ENCODE data around the gene FGD3.
A peak's percentile ranks its signal among the peaks of the same experiment; 100 is the strongest.
"Not testable (repeated sequence)": the region's sequence is repeated elsewhere in the genome, so short reads cannot be mapped to it uniquely, and the experiment has no call there.

The FGD3 gene

DNA sequence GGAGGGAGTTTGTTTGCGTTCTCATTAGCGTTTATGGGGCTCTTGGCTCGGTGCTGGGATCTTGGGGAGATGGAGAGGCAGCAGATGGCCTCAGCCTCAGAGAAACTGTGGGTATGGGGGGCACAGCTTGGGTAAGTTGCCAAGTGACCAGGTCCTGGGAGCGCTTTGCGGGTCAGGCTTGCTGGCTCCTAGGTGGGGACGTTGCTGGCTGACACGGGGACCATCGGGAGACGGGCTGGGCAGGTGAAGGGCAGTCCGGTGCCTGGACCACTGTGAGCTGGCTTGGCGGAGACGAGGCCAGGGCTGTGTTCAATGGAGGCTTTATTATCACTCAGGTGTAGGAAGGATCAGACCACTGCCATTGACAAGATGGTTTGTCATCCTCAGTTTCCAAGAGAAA, 30.0 kb downstream of the FGD3 start:
- DNase-seq = no peak

DNA sequence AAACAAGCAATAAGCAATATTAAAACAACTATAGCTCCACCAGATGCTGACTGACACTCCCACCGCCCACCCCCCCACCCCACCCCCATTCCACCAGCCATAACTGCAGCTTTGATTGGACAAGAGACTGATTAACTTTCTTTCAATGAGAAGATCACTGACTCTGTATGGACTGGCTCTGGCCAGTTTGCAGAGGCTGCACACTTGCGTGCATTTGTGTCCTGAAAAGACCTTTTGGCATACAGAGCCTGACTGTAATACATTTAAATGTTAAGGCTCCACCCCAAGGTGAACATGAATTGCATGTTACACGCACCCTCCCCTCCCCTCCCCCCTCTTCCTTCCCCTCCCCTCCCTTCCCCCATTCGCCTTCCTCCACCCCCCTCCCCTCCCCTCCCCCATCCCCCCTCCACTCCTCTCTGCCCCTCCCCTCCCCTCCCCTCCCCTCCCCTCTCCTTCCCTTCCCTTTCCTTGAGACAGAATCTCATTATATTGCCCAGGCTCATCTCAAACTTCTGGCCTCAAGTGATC, 31.1 kb downstream of the FGD3 start:
- DNase-seq = no peak

DNA sequence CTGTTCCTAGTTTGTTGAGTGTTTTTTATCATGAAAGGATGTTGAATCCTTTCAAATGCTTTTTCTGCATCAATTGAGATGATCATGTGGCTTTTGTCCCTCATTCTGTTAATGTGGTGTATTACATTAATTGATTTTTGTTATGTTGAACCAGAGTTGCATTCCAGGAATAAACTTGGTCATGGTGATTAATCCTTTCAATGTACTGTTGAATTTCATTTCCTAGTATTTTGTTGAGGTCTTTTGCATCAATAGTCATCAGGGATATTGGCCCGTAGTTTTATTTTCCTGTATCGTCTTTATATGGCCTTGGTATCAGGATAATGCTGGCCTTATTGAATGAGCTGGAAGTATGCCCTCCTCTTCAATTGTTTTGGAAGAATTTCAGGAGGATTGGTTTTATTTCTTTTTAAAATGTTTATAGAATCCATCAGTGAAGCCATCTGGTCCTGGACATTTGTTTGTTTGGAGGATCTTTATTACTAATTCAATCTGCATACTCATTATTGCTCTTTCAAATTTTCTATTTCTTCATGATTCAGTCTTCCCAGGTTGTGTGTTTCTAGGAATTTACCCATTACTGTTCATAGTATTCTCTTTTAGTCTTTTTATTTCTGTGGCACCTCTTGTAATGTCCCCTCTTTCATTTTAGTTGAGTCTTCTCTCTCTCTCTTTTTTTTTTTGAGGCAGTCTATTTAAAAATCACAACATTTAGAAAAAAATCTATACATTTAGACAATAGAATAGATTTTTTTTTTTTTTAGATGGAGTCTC, 32.1 kb downstream of the FGD3 start:
- no peak for DNase-seq

DNA sequence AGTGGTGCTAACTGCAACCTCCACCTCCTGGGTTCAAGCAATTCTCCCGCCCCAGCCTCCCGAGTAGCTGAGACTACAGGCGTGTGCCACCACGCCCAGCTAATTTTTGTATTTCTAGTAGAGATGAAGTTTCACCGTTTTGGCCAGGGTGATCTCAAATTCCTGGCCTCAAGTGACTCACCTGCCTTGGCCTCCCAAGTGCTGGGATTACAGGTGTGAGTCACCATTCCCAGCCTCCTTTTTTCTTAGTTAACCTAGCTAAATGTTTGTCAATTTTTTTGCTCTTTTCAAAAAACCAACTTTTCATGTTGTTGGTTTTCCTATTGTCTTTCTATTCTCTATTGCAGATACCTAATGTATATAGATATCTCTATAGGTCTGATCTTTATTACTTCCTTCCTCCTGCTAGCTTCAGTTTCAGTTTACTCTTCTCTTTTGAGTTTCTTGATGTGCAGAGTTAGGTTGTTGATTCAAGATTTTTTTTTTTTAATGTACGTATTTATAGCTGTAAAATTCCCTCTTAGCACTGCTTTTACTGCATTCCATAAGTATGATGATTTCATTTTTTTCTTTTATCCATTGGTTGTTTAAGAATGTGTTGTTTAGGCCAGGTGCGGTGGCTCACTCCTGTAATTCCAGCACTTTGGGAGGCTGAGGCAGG, 32.9 kb downstream of the FGD3 start:
- DNase-seq = no peak

DNA sequence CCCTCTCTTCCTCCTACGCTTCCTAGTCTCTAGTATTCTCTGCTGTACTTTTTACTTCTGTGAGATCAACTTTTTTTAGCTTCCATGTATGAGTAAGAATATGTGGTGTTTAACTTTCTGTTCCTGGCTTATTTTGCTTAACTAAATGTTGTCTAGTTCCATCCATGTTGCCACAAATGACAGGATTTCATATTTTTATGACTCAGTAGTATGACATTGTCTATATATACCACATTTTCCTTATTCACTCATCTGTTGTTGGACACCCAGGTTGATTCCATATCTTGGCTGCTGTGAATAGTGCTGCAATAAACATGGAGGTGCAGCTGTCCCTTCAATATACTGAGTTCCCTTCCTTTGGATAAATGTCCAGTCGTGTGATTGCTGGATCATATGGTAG, 34.8 kb downstream of the FGD3 start:
- no peak for DNase-seq

DNA sequence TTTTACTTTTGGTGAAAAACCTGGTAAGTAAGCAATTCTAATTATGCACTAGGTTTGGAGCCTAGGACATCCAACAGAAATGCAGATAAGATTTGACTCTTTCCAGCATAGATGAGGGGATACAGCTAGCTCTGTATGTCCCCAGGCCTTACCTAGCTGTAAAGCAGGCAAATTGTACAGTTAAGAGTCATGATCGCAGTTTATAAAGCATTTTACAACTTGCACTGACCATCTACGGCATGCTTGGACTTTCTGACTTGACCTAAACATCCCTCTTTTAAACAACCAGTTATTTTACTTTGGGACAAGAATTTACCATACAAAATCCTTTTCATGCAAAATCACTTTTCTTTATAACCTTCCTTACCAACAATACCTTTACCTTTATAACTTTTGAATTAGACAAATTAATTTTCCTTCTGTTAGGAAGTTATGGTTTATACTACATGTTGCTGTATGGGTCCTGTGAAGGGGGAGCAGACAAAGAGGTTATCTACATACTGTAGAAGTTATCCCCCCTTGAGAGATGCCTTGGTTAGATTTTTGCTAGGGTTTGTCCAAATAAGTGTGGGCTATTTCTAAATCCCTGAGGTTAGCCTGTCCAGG, 36.8 kb downstream of the FGD3 start:
- DNase-seq = no peak

DNA sequence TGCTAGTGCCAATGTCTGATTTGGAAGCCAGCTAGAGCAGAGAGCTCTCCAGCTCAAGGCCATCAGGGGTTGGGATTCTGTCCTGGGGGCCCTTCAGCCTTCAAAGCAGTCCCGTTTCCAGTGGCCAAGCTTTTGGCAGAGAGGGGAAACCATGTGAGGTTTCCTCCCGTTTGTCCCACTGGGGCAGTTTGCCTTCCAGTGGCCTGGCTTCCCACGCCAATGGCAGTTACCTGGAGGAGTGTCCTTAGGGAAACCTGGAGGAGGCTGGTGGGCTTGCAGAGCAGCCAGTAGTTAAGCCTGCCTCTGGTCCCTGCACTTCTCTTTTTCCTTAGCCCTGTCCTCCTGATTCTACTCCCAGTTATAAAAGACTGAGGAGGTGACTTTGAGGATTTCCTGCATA, 37.7 kb downstream of the FGD3 start:
- DNase-seq = no peak

DNA sequence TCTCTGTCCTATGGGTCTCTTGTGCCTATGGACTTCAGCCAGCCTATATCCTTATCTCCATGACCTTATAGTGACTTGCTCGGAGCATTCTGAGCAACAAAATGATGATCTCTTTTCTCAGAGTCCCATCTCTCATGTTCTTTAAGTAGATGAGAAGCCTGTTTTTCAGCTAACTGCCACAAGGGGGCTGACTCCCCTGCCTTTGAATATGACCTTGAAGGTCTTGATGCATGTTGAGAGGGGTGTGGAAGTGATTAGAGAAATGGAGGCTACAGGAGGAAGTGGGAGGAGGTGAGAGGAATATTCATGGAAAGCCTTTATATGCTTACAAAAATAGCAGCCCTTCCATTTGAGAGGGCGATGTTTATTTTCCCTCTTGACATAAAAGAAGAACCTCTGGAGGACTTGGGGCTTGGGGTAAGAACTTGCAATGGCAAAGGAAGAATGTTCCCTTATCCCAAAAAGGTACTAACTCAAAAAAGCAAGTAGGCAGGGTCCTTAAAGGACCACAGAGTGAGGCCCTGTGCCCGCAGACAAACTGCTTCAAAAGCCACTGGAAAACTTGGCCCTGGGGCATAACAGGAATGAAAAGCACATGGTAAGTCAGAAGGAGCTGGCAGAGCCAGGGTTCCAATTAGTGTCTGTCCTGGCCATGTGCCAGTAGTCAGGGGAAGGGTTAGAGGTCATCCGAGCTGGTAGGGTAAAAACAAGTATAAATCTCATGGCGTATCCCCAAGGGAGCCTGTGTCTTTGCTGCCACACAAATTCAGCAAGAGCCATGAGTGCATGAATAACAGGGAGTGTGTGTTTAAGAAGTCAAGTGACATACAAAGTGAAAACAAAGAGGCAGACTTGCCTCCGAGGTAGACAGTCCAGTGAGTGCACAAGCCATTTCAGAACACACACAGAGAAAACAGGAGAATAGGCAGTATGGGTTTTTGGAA, 39.1 kb downstream of the FGD3 start:
- DNase-seq = peak in 1 of 56 donors; percentile 5

DNA sequence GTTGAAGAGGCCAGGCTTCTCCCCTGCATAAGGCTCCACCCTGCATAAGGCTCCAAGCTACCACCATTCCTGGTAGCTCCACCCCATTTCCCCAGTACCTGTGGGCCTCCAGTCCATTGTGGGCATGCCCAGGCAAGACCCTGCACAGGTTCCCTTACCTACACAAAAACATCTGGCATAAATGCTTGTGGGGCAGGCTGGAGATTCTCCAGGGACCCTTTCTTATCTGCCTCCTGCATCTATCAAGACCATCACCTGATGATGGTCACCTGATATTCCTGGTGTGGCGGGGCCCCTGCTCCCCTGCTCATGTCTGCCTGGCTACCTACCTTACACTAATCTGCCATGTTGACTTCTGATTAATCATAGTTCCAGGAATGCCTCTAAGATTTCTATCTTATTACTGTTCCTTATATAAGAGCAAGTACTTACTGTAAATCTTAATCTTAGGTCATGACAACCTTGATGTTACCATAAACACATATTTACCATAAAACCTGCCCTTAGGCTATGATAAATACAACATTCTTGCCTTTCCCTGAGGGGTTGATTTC, 41.0 kb downstream of the FGD3 start:
- DNase-seq = no peak

DNA sequence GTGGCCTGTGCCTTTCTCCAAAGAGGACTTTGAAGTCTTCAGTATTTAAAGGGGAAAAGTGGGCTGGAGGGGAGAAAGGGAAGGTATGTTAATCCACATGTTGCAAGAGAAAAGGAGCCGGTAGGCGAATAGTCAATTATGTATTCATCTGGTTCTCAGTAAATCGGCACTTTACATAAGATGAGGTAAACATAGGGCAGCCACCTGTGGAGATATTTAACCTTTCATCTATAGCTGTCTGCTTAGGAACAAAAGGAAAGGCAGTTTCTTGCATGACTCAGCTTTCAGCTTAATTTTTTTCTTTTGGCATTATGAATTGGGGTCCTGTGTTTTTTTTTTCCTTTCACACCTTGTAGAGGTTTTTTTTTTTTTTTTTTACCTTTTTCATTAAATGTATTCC, 42.2 kb downstream of the FGD3 start:
- DNase-seq = no peak

DNA sequence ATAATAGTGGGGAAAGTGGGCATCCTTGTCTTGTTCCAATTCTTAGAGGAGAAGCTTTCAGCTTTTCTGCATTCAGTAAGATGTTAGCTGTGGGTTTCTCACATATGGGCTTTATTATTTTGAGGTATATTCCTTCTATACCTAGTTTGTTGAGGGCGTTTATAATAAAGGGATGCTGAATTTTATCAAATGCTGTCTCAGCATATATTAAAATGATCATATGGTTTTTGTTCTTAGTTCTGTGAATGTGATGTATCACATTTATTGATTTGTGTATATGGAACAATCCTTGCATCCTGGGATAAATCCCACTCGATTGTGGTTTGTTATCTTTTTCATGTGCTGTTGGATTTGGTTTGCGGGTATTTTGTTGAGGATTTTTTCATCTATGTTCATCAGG, 43.1 kb downstream of the FGD3 start:
- no peak for DNase-seq

DNA sequence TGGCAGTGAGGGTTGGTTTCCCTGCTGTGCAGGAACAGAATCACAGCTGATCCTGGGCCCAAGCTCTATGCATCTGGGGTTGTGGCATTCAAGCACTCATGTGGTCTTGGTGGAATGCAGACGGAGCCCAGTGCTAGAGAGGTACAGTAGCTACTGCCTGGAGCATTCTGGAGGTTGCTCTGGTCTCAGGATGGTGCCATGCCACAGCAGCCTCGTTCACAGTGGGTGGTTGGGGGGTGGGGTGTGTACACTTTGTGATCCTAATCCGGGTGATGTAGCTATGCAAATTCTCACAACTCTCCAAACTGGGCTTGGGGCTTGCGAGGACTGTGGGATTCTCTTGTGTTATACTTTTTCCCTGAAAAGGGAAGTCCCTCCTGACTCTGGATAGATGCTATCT, 45.2 kb downstream of the FGD3 start:
- no peak for DNase-seq

DNA sequence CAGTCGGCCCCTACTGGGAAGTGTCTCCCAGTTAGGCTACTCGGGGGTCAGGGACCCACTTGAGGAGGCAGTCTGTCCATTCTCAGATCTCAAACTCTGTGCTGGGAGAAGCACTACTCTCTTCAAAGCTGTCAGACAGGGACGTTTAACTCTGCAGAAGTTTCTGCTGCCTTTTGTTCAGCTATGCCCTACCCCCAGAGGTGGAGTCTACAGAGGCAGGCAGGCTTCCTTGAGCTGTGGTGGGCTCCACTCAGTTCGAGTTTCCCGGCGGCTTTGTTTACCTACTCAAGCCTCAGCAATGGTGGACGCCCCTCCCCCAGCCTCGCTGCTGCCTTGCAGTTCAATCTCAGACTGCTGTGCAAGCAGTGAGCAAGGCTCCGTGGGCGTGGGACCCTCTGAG, 51.5 kb downstream of the FGD3 start:
- DNase-seq = not testable (repeated sequence)

DNA sequence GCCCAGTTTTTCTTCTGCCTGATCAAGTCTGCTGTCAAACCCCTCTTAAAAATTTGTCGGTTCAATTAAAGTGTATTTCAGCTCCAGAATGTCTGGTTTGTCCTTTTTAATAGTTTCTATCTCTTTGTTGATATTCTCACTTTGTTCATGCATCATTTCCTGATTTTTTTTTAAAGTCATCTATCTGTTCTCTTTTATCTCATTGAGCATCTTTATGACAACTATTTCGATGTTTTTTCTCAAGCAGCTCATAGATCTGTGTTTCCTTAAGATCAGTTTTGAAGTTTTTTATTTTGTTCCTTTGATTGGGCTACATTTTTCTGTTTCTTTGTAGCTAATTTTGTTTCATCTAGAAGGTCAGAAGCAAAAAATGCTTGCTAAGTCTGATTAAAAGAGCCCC, 53.7 kb downstream of the FGD3 start:
- no peak for DNase-seq

DNA sequence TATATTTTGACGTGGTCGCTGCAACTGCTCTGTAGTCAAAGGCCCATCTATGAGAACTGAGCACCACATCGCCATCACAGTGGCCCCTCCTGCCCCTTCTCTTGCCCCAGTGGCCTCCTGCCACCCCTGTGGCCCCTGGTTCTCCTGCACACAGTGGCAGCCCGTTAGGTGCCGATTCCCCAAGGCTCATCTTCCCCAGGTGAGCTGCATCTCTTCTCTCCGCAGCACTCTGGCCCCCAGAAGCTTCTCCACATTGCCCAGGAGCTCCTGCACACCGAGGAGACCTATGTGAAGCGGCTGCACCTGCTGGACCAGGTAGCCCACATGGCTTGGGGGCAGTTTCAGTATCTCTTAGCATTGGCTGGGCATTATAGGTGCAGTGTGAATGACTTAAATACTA, 55.4 kb downstream of the FGD3 start:
- no peak for DNase-seq

DNA sequence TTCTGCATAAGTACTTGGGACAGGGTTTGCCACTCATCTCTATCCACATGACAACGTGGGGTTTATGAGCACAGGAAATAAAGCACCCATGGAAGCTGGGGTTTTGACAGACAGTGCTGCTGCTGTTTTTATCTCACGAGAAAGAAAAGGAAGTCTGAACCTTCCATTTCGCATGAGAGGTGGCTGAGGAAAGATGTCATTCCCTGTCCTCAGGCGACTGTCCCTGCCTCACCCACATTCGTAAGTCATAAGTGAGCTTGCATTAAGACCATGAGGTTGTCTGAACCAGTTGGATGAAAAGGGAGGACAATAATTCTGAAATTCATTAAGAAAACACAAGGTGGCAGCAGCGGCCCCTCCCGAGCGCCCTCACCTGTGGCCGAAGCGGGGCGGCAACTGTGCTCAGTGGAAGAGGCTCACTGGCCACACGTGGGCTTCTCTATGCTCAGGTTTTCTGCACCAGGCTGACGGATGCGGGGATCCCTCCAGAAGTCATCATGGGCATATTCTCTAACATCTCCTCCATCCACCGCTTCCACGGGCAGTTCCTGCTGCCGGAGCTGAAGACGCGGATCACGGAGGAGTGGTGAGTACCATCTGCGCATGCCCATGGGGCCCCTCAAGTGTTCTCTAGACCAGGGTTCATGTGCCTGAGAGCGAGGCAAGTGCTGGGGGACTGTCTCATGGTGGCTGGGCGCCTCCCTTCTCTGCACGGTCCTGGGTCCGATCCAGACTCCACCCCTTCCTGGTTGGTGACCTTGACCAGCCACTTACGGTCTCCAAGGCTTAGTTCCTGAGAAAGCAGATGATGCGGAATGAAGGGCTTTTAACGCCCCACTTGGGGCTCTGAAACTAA, 56.5 kb downstream of the FGD3 start:
- peak in 10 of 56 donors; percentile 6 to 43 (median 14) for DNase-seq

DNA sequence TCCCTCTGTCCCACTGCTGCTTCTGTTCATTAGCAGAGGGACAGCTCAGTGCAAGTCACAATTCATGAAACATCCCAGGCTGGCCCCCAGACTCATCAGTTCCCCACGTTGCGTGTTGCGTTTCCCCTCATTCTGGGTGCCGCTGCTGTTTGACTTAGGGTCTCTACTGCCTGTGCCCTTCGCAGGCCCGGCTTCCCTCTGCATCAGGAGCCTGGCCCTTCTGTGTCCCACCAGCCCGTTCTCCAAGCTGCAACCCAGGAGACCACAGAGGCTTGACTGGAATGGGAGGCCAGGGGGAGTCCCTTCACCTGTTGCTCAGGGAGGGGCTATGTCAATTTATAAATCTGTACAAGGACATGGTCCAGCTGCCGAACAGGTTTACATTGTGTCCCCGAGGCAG, 57.2 kb downstream of the FGD3 start:
- DNase-seq = no peak

DNA sequence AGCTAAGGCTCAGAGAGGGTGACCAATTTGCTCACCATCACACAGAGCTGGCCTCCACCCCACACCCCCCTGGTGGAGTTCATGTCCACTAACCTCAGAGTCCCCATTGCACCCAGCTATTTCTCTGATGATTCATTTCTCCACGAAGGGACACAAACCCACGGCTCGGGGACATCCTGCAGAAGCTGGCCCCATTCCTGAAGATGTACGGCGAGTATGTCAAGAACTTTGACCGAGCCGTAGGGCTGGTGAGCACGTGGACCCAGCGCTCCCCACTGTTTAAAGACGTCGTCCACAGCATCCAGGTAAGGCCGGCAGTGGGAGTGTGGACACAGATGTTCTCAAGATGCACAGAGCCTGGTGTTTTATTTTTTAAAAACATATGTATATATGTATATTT, 58.6 kb downstream of the FGD3 start:
- no peak for DNase-seq

DNA sequence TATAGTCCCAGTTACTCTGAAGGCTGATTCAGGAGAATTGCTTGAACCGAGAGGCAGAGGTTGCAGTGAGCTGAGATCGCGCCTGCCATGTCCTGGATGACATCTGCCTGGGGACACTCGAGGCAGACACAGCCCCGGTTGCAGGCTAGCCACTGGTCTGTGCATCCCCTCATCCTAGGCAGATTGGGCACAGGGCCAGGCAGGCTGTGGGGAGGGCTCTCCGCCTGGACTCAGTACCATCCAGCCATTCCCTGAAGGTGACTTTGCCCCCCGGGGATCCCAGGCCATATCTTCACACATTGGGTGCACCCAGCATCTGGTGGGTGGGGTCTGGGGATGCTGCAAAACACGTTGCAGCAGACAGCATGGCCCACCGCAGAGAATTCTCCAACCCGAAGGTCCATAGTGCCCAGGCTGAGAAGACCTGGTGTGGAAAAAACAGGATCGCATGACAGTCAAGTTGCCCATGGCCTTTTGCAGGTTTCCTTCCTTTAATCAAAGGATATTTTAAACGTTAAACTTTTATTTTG, 60.3 kb downstream of the FGD3 start:
- DNase-seq = no peak

DNA sequence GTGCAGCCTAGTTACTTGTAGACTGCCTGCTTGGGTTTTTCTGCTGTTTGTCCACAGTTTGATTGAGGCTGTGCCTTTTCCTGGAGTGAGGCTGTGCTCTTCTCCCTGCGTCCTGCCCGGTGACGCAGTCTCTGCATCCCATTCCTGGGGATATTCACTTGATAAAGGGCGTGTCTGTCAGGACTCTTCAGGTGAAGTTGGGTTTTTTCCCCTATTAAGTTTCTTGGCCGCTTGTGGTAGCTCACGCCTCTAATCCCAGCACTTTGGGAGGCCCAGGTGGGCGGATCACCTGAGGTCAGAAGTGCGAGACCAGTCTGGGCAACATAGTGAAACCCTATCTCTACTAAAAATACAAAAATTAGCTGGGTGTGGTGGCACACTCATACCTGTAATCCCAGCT, 61.1 kb downstream of the FGD3 start:
- no peak for DNase-seq

Data from nucleus accumbens (tissue), 56 donors.